GM18517 (cell line): ENCODE data around the gene RABGGTA.

Experiments
- ATAC-seq: cut with Tn5 transposase; IDR thresholded peaks from one replicate; pipeline ENCODE4 v1.9.1; 2021; ENCODE audit warnings: mild to moderate bottlenecking, moderate library complexity; ENCODE audit not compliant: unreplicated experiment

Gene RABGGTA

GRCh38 chr14:24261969-24262327, 9.4 kb downstream of the RABGGTA start:
- ATAC-seq, result no peak

DNA sequence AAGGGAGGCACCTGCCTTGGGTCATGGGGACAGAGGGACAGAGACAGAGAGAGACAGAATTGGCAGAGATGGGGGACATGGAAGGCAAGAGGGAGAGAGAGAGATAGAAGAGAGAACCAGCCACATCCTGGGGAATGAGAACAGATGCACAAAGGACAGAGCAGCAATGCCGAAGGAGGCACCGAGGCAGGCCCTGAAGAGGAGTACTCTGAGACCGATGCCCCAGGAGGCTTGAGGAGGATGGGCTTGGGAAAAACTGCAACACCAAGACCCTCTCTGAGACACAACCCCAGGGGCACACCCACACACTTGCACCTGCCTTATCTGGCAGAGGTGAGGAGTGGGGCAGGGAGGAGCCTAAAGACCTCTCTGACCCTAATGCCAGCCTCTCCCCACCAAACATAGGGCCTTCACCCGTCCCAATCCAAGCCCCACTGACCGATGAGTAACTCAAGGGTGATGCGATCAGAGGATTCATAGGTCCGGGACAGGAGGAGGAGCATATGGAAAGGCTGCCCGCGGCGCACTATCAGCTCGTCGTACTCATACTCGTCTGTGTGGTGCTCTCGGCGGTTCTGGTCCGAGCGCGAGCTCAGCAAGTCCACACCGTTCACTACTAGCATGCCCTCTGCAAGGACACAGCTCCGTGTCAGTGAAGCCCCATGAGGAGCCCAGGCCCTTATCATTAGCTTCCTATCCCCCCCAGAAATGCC, 10.0 kb downstream of the RABGGTA start:
- no peak for ATAC-seq

DNA sequence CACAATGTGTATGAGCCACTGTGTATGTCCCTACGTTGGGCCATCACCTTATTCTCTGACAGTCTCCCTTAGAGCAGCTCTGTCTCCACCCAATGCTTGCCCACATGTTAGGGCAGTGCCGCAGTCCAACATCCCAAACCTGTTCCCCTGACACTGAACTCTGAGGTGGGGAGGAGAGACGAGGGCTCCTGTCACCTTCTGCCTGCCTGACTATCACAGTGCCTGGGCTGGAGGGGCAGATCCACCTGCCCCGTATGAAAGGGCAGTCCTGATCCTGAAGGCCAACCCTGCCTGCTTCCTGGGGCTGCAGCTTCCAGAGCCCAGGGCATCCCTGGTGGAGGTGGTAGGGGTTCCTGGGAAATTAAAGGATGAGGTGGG, 10.6 kb downstream of the RABGGTA start:
- ATAC-seq, result no peak

GRCh38 chr14:24260026-24260779, 11.2 kb downstream of the RABGGTA start:
- no peak for ATAC-seq

- no peak for ATAC-seq
These were observed 11.9 kb downstream of the RABGGTA start for GRCh38 chr14:24259282-24260025.

DNA sequence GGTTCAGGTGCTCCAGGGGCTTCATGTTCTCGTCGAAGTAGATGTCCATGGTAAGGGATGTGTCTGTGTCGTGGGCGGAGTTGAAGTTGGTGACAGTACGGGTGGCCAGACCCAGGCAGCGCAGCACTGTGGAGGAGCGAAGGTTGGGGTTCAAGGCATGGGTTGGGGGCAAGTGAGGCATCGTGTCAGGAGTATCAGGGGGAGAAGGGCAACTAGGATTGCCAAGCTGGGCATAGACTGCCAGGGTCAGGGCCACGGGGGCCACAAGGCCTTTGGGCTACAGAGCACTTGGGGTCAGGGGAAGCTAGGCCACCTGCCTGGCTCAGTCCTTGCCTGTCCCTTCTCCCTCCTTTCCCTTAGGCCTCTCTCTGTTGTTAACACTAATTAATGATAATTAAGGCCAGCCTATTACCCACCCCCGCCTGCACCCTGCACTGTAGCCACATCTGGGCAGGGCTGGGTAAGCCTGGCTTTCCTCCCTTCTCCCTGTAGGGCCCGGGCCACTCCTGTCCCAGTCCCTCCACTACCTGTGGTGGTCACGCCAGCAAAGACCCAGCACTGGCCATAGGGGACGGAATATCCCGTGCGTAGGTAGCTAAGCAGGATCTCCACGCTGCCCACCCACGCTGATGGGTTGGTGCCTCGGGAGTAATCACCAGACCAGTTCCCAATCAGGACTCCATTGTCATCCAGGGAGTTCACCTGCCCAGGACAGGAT, 12.7 kb downstream of the RABGGTA start:
- no peak for ATAC-seq

DNA sequence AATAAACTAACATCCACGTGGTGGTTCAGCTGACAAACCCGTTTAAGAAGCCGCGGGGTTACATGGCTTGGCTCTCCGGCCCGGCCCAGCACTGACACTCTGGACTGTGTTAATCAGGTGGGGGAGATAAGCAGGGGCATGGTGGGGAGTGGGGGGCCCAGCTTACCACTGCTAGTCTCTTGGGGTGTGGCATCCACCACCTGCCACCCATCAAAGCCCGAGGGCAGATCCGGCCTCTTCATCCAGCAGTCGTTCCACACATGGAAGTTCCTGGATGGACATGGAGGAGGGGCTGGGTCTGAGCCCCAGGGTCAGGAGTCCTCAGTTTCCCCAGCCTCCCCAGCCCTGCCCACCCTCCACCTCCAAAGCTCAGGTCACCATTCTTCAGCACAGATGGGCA, 13.3 kb downstream of the RABGGTA start:
- ATAC-seq, result no peak

GRCh38 chr14:24256960-24257359, 14.4 kb downstream of the RABGGTA start:
- no peak for ATAC-seq

DNA sequence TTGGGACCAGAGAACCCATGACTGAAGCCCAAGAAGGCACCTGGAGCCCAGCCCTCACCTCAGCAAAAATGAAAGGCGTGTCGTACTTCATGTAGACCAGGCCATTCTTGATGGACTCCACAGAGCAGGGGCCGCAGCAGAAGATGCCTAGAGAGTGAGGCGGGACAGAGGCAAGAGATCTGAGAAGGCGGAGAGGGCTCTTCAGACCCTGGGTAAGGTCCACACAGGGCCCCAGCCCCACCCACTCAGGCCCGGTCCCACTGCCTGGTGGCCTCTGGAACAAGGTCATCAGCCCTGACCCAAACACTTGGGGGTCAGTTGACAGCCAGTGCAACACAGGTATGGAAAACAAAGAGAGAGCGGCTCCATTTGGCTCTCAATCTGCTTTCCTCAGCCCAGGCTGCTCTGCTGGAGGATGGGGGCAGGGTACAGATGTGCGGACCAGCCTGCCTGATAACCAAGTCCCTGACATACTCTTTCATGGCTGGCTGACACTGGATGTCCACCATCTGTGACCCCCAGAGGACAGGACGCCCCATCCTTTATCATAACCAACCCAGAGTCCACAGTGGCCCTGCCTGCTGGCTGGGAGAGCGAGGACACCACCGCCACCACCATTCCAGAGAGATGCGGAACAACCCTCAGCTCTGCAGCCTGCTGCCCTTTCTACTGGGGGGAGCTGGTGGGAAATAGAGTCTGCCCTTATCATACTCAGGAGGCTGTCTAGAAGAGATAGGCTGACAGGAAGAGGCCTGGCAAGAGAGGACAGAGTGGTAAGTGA, 15.3 kb downstream of the RABGGTA start:
- no peak for ATAC-seq

DNA sequence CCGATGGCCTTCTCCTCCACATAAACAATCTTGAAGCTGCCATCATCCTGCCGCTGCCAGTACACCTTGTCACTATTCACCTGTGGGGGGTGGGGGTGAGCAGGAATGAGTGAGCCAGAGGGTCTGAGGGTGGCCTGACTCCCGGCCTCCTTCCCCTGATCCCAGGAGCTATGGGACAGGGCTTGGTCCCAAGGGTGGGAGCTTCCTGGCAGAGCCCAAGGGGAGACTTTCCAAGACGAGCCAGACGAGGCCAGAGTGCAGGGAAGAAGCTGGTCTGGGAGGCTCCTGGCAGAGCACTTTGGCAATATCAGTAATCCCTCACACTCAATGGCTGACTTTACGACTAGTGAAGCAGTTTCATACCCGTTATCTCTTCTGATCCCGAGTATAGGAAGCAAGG, 16.0 kb downstream of the RABGGTA start:
- no peak for ATAC-seq

GRCh38 chr14:24254630-24255392, 16.6 kb downstream of the RABGGTA start:
- ATAC-seq, result no peak

DNA sequence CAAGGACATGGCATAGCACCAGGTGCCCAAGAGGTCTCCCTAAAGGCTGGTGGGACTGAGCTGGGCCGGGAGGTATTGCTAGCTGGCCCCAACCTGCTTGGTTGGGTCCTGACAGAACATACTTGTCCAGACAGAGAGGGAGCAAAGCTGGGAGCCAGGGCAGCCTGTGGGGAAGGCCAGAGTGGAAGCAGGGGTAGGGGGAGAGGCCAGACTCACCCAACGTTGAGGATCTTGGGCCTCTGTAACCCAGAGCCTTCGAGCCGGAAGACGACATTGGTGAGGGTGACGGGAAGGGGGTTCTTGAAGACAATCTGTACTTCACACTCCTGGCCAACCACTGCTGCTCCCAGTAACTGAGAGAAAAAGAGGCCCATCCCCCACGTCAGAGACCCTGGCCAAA, 17.5 kb downstream of the RABGGTA start:
- ATAC-seq, result no peak

DNA sequence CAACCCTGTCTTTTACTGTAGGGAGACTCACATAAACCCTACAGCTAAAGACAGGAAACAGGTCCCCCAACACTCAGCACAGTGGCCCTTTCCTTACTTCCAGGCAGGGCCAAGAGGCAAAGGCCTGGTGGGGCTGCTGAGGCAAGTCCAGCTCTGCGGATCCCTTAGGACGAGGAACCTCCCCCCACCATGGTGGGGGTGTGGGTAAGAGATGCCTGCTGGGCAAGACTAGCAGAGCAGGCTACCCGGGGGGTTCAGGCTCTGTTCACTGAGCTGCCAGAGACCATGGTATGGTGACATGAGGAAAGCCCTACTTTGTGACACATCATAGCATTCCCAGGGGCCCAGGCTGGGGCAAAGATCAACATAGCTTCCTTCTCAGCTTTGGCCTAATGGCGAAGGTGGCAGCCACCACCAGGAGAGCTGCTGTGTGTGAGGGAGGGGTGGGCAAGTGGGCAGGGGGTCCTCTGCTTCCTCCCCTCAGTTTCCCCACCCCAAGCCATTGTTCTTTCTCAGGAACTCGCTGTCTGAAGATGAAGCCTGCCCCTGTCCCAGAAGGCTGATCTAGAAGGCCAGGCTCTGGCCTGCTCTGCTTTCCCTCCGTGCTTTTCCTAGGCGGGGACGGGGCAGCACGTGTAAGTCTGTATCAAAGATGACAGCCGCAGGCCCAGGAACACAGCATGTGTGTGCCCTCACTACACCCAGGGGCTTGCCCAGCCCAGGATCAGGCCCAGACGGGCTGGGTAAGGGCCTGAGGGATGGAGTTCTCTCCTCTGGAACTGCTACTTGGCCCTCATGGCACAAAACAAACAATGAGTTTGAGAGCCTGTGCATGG, 18.9 kb downstream of the RABGGTA start:
- ATAC-seq, result no peak

DNA sequence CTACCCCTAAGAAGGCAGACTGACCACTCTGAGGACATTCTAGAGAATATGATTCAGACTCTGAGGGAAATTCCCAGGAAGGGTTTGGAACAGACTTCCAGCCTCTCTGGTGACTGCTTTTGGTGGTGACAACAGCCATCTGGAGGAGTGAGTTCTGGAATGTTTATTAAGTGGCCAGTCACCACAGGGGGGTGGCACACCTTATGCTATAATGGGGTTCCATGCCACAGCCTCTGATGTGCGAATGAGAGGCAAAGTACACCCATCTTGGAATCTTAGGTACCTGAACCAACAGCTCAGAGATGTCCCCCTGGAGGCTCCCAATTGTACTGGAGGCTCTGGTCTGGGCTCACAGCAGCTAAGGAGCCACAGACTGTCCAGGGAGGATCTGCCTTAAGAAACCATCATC, 19.5 kb downstream of the RABGGTA start:
- no peak for ATAC-seq

GRCh38 chr14:24250354-24250753, 21.0 kb downstream of the RABGGTA start:
- no peak for ATAC-seq

DNA sequence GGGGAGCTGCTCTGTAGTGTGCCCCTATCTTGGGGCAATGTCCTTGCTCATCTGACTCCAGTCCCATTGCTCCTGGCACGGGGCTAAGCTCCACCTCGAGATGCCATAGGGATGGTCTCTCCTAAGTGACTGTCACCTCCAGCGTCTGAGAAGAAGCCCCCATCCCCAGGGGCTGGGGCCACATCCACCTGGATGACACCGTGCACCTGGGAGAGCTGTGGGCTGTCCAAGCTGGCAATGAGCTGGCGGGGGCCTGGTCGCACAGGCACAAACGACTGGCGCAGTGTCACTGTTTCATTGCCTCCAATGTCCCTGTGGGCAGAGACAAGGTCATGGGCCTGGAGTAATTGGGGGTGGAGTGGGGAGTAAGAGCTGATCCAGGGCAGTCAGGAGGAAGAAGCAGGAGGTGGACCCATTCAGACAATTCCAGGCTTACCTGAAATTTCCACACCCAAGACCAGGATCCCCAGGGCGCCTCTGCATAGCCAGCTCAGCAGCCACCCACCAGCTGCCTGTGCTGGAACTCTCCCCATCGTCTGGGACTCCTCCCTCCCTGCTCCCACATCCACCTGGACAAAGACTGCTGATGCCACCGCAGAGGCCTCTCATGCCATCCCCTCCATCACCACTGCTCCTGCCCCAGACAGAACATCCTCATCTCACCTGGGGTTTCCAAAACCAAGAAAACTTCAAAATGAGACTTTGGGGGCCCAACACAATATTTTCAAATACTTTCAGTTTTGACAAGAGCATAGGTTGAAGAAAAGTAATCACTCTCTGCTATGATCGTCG, 22.0 kb downstream of the RABGGTA start:
- no peak for ATAC-seq

DNA sequence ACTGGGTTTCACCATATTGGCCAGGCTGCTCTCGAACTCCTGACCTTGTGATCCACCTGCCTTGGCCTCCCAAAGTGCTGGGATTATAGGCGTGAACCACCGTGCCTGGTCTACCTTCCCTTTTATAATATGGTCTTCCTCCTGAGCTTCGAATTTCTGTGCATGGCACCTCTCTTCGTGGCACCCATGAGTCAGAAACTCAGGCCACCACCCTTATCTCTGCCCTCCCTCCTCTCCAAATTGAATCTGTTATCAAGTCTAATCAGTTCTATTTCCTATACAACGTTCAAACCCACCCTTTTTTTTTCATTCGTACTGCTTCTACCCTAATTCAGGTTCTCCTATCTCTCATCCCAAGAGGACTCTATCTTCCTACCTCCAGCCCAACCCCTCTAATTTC, 24.0 kb downstream of the RABGGTA start:
- no peak for ATAC-seq

- no peak for ATAC-seq
These were observed 24.6 kb downstream of the RABGGTA start for GRCh38 chr14:24246765-24247212.
